ENCODE results near the gene ROR1. TPM values are rescaled to one million over a fixed set of nuclear protein-coding genes. Genes with fewer than 3 reads are reported as not detected.

Gene ROR1
- total and polyA plus RNA-seq, 10 of the 15 experiments (the other 5 are each of a cell fraction or from before 2014, with no cell fraction given): 0.02 to 0.08 (median 0.05) TPM; not detected in 6

GRCh38 chr1:63898428-63899196 is 124.8 kb downstream of the ROR1 start (continued):
- TF ChIP-seq, protein P1, sequence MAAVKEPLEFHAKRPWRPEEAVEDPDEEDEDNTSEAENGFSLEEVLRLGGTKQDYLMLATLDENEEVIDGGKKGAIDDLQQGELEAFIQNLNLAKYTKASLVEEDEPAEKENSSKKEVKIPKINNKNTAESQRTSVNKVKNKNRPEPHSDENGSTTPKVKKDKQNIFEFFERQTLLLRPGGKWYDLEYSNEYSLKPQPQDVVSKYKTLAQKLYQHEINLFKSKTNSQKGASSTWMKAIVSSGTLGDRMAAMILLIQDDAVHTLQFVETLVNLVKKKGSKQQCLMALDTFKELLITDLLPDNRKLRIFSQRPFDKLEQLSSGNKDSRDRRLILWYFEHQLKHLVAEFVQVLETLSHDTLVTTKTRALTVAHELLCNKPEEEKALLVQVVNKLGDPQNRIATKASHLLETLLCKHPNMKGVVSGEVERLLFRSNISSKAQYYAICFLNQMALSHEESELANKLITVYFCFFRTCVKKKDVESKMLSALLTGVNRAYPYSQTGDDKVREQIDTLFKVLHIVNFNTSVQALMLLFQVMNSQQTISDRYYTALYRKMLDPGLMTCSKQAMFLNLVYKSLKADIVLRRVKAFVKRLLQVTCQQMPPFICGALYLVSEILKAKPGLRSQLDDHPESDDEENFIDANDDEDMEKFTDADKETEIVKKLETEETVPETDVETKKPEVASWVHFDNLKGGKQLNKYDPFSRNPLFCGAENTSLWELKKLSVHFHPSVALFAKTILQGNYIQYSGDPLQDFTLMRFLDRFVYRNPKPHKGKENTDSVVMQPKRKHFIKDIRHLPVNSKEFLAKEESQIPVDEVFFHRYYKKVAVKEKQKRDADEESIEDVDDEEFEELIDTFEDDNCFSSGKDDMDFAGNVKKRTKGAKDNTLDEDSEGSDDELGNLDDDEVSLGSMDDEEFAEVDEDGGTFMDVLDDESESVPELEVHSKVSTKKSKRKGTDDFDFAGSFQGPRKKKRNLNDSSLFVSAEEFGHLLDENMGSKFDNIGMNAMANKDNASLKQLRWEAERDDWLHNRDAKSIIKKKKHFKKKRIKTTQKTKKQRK (IDR thresholded peaks at IDR 0.05; ENCODE audit: low read depth, low read length): no peak
- TF ChIP-seq GATAD2B (conservative IDR thresholded peaks at IDR 0.05; ENCODE audit: low read depth) (no peak), BMI1 (IDR thresholded peaks at IDR 0.05; ENCODE audit: borderline replicate concordance) (no peak), CBFB (IDR thresholded peaks at IDR 0.05; ENCODE audit: low read depth) (no peak), PKNOX1 (IDR thresholded peaks at IDR 0.05) (no peak)
- TF ChIP-seq, protein P2, sequence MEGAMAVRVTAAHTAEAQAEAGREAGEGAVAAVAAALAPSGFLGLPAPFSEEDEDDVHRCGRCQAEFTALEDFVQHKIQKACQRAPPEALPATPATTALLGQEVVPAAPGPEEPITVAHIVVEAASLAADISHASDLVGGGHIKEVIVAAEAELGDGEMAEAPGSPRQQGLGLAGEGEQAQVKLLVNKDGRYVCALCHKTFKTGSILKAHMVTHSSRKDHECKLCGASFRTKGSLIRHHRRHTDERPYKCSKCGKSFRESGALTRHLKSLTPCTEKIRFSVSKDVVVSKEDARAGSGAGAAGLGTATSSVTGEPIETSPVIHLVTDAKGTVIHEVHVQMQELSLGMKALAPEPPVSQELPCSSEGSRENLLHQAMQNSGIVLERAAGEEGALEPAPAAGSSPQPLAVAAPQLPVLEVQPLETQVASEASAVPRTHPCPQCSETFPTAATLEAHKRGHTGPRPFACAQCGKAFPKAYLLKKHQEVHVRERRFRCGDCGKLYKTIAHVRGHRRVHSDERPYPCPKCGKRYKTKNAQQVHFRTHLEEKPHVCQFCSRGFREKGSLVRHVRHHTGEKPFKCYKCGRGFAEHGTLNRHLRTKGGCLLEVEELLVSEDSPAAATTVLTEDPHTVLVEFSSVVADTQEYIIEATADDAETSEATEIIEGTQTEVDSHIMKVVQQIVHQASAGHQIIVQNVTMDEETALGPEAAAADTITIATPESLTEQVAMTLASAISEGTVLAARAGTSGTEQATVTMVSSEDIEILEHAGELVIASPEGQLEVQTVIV (IDR thresholded peaks at IDR 0.05; ENCODE audit: borderline replicate concordance, partially characterized antibody): no peak
